Adrenal gland (tissue), 12 donors: ENCODE results near the gene VIPR2. TPM values are rescaled to one million over a fixed set of nuclear protein-coding genes. Genes with fewer than 3 reads are reported as not detected.

Source experiments
- DNase-seq, 7 donors: peaks; one replicate each; pipeline ENCODE4 v3.0.0-alpha.2; 2019 to 2020
- H3K27ac ChIP-seq, 5 donors: fragments of 200-600 bp; sonication (generic) in 4 of 5; 1 replicate in 3 of 5; 2 replicates in 2 of 5; pipeline versions ENCODE4 v1.5.1 to v1.8.0; 2016 to 2020; ENCODE audit warnings: mild to moderate bottlenecking in 1 of 5
- H3K27me3 ChIP-seq: fragments of 200-600 bp; 2 replicates; pipeline ENCODE4 v1.8.0; 2021
- H3K36me3 ChIP-seq, 2 donors: fragments of 200-600 bp; replicated peaks in 1 of 2; 1 replicate in 1 of 2; 2 replicates in 1 of 2; pipeline versions ENCODE4 v1.5.1 to v1.8.0; 2018 to 2022
- H3K4me1 ChIP-seq, 2 donors: fragments of 200-600 bp; replicated peaks in 1 of 2; 1 replicate in 1 of 2; 2 replicates in 1 of 2; pipeline versions ENCODE4 v1.5.1 to v1.8.0; 2018 to 2021
- H3K4me3 ChIP-seq, 4 donors: fragments of 200-600 bp; sonication (generic) in 3 of 4; one replicate each; pipeline ENCODE4 v1.5.1; 2016 to 2018
- H3K9me3 ChIP-seq, 3 donors: fragments of 200-600 bp; sonication (generic) in 1 of 3; replicated peaks in 1 of 3; 1 replicate in 2 of 3; 2 replicates in 1 of 3; pipeline versions ENCODE4 v1.5.1 to v1.8.0; 2016 to 2021
- POLR2A ChIP-seq, 2 donors: fragments of 450-650 bp; IDR thresholded peaks; one replicate each; pipeline ENCODE4 v1.6.1; 2017; ENCODE audit warnings: antibody characterized with exemption in 2 of 2, mild to moderate bottlenecking in 2 of 2, moderate library complexity in 1 of 2
- WGBS, 4 donors: extraction: QIAGEN DNeasy Blood & Tissue Kit in 2 of 4; methylation state at CpG; one replicate each; pipeline versions ENCODE4 v1.1.5 to v1.1.7; 2013 to 2017; 5-methylcytosine and 5-hydroxymethylcytosine counted together
- intact Hi-C, 2 donors: fragments of 100-400 bp; cut with DNase I; formaldehyde crosslinking; loops; one replicate each; pipeline versions ENCODE4 v1.14.1 to v1.15.0; 2022 to 2023
- polyA plus RNA-seq, 3 donors: library from polyadenylated mRNA; stranded (reverse); fragments of 200-250 nt in 2 of 3; fragments of 350-450 nt in 1 of 3; fragmentation: Illumina TruSeq in 1 of 3; extraction: RNeasy Lipid Tissue Mini Kit (QIAGEN cat#74804) in 1 of 3; gene quantifications; one replicate each; pipeline ENCODE4 v1.2.3, GENCODE V29; 2013 to 2014
- total RNA-seq, 9 donors: library from RNA; depleted of rRNA in 4 of 9; stranded (reverse); fragments of >200 nt in 4 of 9; fragments of 120-200 nt in 1 of 9; fragmentation: NEBNext Ultra II Directional in 1 of 9; extraction: Animal tissue kit (Norgen Biotek cat#: 25700) in 1 of 9; gene quantifications; one replicate each; pipeline versions ENCODE4 v1.1.0 to v1.2.4, GENCODE V29; 2013 to 2023
- TF ChIP-seq, protein P1 (sequence below), 6 experiments: fragments of 450-650 bp in 4 of 6; fragments of 200-600 bp in 2 of 6; sonication (generic) in 1 of 6; IDR thresholded peaks; 1 replicate in 5 of 6; 2 replicates in 1 of 6; pipeline versions ENCODE4 v1.5.1 to v1.8.0; 2016 to 2021; ENCODE audit warnings: antibody characterized with exemption in 6 of 6, mild to moderate bottlenecking in 2 of 6, moderate library complexity in 1 of 6
- donor health status: healthy with polysubstance abuse.
- donor health status: Bipolar disorder and iron deficiency.
- donor health status: DM: yes; HTN: yes; CAD: no.
- donor health status: DM: no; HTN: no; CAD: no.
- donor health status: DM: no; HTN: no; CAD: no.
- donor health status: DM: yes; HTN: yes; CAD: no.

Gene VIPR2
- total and polyA plus RNA-seq, 12 donors: 0.06 to 3.8 (median 0.80) TPM

DNA sequence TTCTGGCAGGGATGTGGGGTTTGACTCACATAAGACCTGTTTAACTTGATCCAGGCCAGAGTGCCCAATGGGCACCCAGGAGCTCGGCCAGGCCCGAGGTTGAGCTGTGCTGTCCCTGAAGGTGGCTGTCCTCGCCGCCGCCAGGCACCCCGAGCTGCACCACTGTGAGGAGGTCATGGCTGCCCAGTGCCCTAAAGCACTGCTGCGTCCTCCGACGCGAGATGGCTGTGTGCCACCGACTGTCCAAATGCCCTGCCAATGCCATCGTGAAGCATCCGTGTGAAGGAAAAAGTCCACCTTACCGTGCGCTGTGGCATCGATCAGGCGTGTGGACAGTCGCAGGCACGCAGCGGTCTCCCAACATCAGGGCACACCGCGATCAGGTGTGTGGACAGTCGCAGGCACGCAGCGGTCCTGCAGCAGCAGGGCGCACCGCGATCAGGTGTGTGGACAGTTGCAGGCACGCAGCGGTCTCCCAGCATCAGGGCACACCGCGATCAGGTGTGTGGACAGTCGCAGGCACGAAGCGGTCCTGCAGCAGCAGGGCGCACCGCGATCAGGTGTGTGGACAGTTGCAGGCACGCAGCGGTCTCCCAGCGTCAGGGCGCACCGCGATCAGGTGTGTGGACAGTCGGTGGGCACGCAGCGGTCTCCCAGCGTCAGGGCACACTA lies 120.3 kb downstream of the VIPR2 start:
- no peaks in the 10 kb centered on the region for H3K36me3 ChIP-seq
- intact Hi-C loops: no loop called here
- H3K9me3 ChIP-seq: no peaks in the 10 kb centered on the region
- DNase-seq: peak in 1 of 7 donors; percentile 2
- H3K27me3 ChIP-seq: no peaks in the 10 kb centered on the region
- no peak overlapping the region for H3K27ac ChIP-seq
- WGBS, 4 donors: 88 to 95% (median 94%) methylated on average over 36 to 48 of the region's 48 CpGs
- H3K4me1 ChIP-seq: no peaks in the 10 kb centered on the region
- TF ChIP-seq POLR2A (IDR thresholded peaks at IDR 0.05): no peak
- TF ChIP-seq, protein P1, sequence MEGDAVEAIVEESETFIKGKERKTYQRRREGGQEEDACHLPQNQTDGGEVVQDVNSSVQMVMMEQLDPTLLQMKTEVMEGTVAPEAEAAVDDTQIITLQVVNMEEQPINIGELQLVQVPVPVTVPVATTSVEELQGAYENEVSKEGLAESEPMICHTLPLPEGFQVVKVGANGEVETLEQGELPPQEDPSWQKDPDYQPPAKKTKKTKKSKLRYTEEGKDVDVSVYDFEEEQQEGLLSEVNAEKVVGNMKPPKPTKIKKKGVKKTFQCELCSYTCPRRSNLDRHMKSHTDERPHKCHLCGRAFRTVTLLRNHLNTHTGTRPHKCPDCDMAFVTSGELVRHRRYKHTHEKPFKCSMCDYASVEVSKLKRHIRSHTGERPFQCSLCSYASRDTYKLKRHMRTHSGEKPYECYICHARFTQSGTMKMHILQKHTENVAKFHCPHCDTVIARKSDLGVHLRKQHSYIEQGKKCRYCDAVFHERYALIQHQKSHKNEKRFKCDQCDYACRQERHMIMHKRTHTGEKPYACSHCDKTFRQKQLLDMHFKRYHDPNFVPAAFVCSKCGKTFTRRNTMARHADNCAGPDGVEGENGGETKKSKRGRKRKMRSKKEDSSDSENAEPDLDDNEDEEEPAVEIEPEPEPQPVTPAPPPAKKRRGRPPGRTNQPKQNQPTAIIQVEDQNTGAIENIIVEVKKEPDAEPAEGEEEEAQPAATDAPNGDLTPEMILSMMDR (IDR thresholded peaks at IDR 0.05): no peak
- no peak overlapping the region for H3K4me3 ChIP-seq

GRCh38 chr7:159023746-159024145 lies 120.9 kb downstream of the VIPR2 start:
- TF ChIP-seq, protein P1 (IDR thresholded peaks at IDR 0.05): no peak
- TF ChIP-seq POLR2A (IDR thresholded peaks at IDR 0.05): no peak
- intact Hi-C loops: no loop called here
- Histone ChIP-seq H3K36me3 (no peaks in the 10 kb centered on the region), H3K4me3 (no peak overlapping the region), H3K27me3 (no peaks in the 10 kb centered on the region), H3K9me3 (no peaks in the 10 kb centered on the region), H3K4me1 (no peaks in the 10 kb centered on the region), H3K27ac (no peak overlapping the region)
- 84 to 93% (median 89%) methylated on average over 8 to 12 of the region's 12 CpGs for WGBS, 4 donors
- peak in 1 of 7 donors; percentile 2 for DNase-seq

DNA sequence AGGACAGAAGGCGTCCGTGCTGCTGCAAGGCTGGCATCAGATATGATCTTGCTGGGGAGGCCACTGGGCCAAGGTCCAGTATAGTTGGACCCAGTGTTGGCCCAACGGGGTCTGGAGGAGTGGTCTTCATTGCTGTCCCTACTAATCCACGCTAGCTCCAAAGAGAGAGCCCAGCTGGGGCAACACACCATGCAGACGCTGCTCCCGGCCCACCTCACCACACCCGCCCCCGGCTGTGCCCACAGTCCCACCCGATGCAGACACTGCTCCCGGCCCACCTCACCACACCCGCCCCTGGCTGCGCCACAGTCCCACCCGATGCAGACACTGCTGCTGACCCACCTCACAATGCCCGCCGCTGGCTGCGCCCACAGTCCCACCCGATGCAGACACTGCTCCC lies 121.5 kb downstream of the VIPR2 start:
- H3K4me1 ChIP-seq: no peaks in the 10 kb centered on the region

GRCh38 chr7:159022238-159022993 lies 122.3 kb downstream of the VIPR2 start:
- DNase-seq: peak in 1 of 7 donors; percentile 6
- no peaks in the 10 kb centered on the region for H3K4me1 ChIP-seq
- no peaks in the 10 kb centered on the region for H3K36me3 ChIP-seq
- 85 to 89% (median 88%) methylated on average over 18 to 20 of the region's 20 CpGs for WGBS, 4 donors
- intact Hi-C loops: no loop called here
- no peak overlapping the region for H3K27ac ChIP-seq
- H3K9me3 ChIP-seq: no peaks in the 10 kb centered on the region
- TF ChIP-seq, protein P1 (IDR thresholded peaks at IDR 0.05): no peak
- no peak for TF ChIP-seq POLR2A (IDR thresholded peaks at IDR 0.05)
- no peaks in the 10 kb centered on the region for H3K27me3 ChIP-seq
- H3K4me3 ChIP-seq: no peak overlapping the region

More for the DNA sequence above, 121.5 kb downstream of the VIPR2 start:
- Histone ChIP-seq H3K27me3 (no peaks in the 10 kb centered on the region), H3K4me3 (no peak overlapping the region), H3K9me3 (no peaks in the 10 kb centered on the region), H3K36me3 (no peaks in the 10 kb centered on the region), H3K27ac (no peak overlapping the region)
- 86 to 100% (median 94%) methylated on average over 1 to 17 of the region's 17 CpGs for WGBS, 4 donors
- DNase-seq: peak in 1 of 7 donors; percentile 7
- TF ChIP-seq, protein P1 (IDR thresholded peaks at IDR 0.05): no peak
- no peak for TF ChIP-seq POLR2A (IDR thresholded peaks at IDR 0.05)
- intact Hi-C loops: no loop called here
